ENCODE results near the gene F11.

DNA sequence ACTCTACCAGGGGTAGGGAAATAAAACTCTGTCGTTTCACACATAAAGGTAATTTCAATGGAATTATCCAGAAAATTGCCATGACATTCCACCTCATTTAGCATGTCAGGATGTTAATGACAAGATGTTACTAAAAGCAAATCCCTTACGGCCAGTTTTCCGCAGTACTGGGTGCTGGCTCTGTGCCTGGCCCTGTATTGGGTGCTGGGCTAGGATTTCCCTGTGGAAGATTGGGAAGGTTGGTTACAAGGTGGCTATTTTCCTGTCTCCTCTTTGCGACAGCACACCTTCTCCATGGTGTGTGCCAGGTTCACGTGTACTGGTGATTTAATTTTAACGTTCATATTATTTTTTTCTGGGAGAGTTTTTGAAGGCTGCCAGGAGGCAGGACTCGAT, 25.5 kb upstream of the F11 start:
- TF ChIP-seq, protein P1, sequence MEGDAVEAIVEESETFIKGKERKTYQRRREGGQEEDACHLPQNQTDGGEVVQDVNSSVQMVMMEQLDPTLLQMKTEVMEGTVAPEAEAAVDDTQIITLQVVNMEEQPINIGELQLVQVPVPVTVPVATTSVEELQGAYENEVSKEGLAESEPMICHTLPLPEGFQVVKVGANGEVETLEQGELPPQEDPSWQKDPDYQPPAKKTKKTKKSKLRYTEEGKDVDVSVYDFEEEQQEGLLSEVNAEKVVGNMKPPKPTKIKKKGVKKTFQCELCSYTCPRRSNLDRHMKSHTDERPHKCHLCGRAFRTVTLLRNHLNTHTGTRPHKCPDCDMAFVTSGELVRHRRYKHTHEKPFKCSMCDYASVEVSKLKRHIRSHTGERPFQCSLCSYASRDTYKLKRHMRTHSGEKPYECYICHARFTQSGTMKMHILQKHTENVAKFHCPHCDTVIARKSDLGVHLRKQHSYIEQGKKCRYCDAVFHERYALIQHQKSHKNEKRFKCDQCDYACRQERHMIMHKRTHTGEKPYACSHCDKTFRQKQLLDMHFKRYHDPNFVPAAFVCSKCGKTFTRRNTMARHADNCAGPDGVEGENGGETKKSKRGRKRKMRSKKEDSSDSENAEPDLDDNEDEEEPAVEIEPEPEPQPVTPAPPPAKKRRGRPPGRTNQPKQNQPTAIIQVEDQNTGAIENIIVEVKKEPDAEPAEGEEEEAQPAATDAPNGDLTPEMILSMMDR (conservative IDR thresholded peaks at IDR 0.05; ENCODE audit: low read depth, low read length): no peak
- TF ChIP-seq EZH2 (IDR thresholded peaks at IDR 0.05; ENCODE audit: low read length, unreplicated experiment): no peak

All from PC-3 (cell line).